ENCODE measurements around the gene ENPP6. TPM values are rescaled to one million over a fixed set of nuclear protein-coding genes. Genes with fewer than 3 reads are reported as not detected.

ENPP6 gene
- total and polyA plus RNA-seq, 2 of the 13 experiments (the other 11 are each of a cell fraction or from before 2014, with no cell fraction given), result not detected

GRCh38 chr4:184147858-184148737 lies 69.6 kb downstream of the ENPP6 start:
- POLR2A ChIA-PET, result no interaction called here
- DNase-seq (ENCODE audit: low spot score), result no peak

GRCh38 chr4:184146951-184147350 lies 70.7 kb downstream of the ENPP6 start:
- Histone ChIP-seq H4K20me1 (ENCODE audit: insufficient read depth, low read length) (no peaks in the 10 kb centered on the region), H2AFZ (ENCODE audit: low read length) (no peak overlapping the region), H3K4me3 (replicated peaks in 1 of 3; ENCODE audit: insufficient read depth in 1 of 3, low read depth in 2 of 3, low read length in 3 of 3) (no peak overlapping the region), H3K27me3 (ENCODE audit: control insufficient read depth in 1 of 2, insufficient read depth in 2 of 2, low read length in 2 of 2) (peaks cover 1 to 9% of the 10 kb centered on the region in 2 experiments; a peak in 1 of 5 replicates), H3K4me2 (ENCODE audit: low read depth, low read length) (no peak overlapping the region), H3K9me3 (ENCODE audit: low read length) (no peaks in the 10 kb centered on the region), H3K9ac (ENCODE audit: insufficient read depth, low read depth, low read length) (no peak overlapping the region), H3K79me2 (ENCODE audit: insufficient read depth, low read length) (no peaks in the 10 kb centered on the region), H3K36me3 (replicated peaks in 1 of 2; ENCODE audit: control insufficient read depth in 1 of 2, insufficient read depth in 2 of 2, low read length in 2 of 2) (no peaks in the 10 kb centered on the region), H3K27ac (ENCODE audit: extremely low read length, insufficient read depth, low read length) (no peak overlapping the region), H3K4me1 (ENCODE audit: insufficient read depth, low read length) (peaks cover 19% of the 10 kb centered on the region)
- 40% methylated on average over 10 of the region's 10 CpGs for WGBS (ENCODE audit: low lambda C conversion rate)
- intact Hi-C loops (cut with micrococcal nuclease; ENCODE audit: unreplicated experiment) (no loop called here), in situ Hi-C loops (cut with HindIII; ENCODE audit: extremely low pct_ligation_motif_present, low pct_unique_long_range_greater_than_20kb) (no loop called here)
- DNase-seq (ENCODE audit: low spot score) (no peak), ATAC-seq (no peak), FAIRE-seq (no peak)
- TF ChIP-seq RARG (CRISPR knock-in tag; IDR thresholded peaks at IDR 0.05; ENCODE audit: low read depth) (no peak), TP53 (CRISPR knock-in tag; conservative IDR thresholded peaks at IDR 0.05) (no peak), SUZ12 (IDR thresholded peaks at IDR 0.05; ENCODE audit: low read depth, low read length) (no peak), ZNF20 (CRISPR knock-in tag; IDR thresholded peaks at IDR 0.05) (no peak), JARID2 (CRISPR knock-in tag; IDR thresholded peaks at IDR 0.05; ENCODE audit: insufficient replicate concordance) (no peak), HCFC1 (IDR thresholded peaks at IDR 0.05; ENCODE audit: low read depth, low read length) (no peak), ETS1 (CRISPR knock-in tag; IDR thresholded peaks at IDR 0.05) (no peak), FOXP4 (CRISPR knock-in tag; IDR thresholded peaks at IDR 0.05) (no peak), SMAD9 (CRISPR knock-in tag; IDR thresholded peaks at IDR 0.05) (no peak), ZNF839 (CRISPR knock-in tag; IDR thresholded peaks at IDR 0.05; ENCODE audit: borderline replicate concordance) (no peak), THAP7 (CRISPR knock-in tag; IDR thresholded peaks at IDR 0.05) (no peak), ZNF747 (CRISPR knock-in tag; IDR thresholded peaks at IDR 0.05; ENCODE audit: borderline replicate concordance) (no peak), XRCC5 (optimal IDR thresholded peaks at IDR 0.05; ENCODE audit: low read length) (no peak)
- no TSS peak for BruUV-seq (replicated peaks)
- ChIA-PET POLR2A (no interaction called here), CTCF (ENCODE audit: low intra/inter-chr PET ratio, low total read pairs) (no interaction called here)

More at GRCh38 chr4:184147858-184148737, 69.6 kb downstream of the ENPP6 start:
- FAIRE-seq, result no peak
- no peak overlapping the region for H3K9ac ChIP-seq (ENCODE audit: insufficient read depth, low read depth, low read length)
- no peak overlapping the region for H3K4me3 ChIP-seq (replicated peaks in 1 of 3; ENCODE audit: insufficient read depth in 1 of 3, low read depth in 2 of 3, low read length in 3 of 3)
- H3K79me2 ChIP-seq (ENCODE audit: insufficient read depth, low read length), result no peaks in the 10 kb centered on the region
- H4K20me1 ChIP-seq (ENCODE audit: insufficient read depth, low read length), result no peaks in the 10 kb centered on the region
- intact Hi-C loops (cut with micrococcal nuclease; ENCODE audit: unreplicated experiment), result no loop called here
- TF ChIP-seq ATF7 (IDR thresholded peaks at IDR 0.05) (peak; percentile 96), ATF7 (CRISPR knock-in tag; IDR thresholded peaks at IDR 0.05) (no peak), TP53 (CRISPR knock-in tag; conservative IDR thresholded peaks at IDR 0.05) (no peak)
- WGBS (ENCODE audit: low lambda C conversion rate), result 41% methylated on average over 8 of the region's 8 CpGs
- H3K4me1 ChIP-seq (ENCODE audit: insufficient read depth, low read length), result peaks cover 10% of the 10 kb centered on the region
- CTCF ChIA-PET (ENCODE audit: low intra/inter-chr PET ratio, low total read pairs), result no interaction called here
- BruUV-seq (replicated peaks), result no TSS peak
- no peaks in the 10 kb centered on the region for H3K36me3 ChIP-seq (replicated peaks in 1 of 2; ENCODE audit: control insufficient read depth in 1 of 2, insufficient read depth in 2 of 2, low read length in 2 of 2)
- H3K9me3 ChIP-seq (ENCODE audit: low read length), result no peaks in the 10 kb centered on the region
- in situ Hi-C loops (cut with HindIII; ENCODE audit: extremely low pct_ligation_motif_present, low pct_unique_long_range_greater_than_20kb), result no loop called here
- no peak overlapping the region for H3K4me2 ChIP-seq (ENCODE audit: low read depth, low read length)
- H2AFZ ChIP-seq (ENCODE audit: low read length), result no peak overlapping the region
- no peak overlapping the region for H3K27ac ChIP-seq (ENCODE audit: extremely low read length, insufficient read depth, low read length)
- peaks cover 1 to 9% of the 10 kb centered on the region in 2 experiments; a peak in 1 of 5 replicates for H3K27me3 ChIP-seq (ENCODE audit: control insufficient read depth in 1 of 2, insufficient read depth in 2 of 2, low read length in 2 of 2)
- no peak for ATAC-seq

Data from HepG2 (cell line).